ENCODE results near the gene CYTL1. TPM values are rescaled to one million over a fixed set of nuclear protein-coding genes. Genes with fewer than 3 reads are reported as not detected.

CYTL1 gene
- total and polyA plus RNA-seq, 2 of the 4 experiments (the other 2 are of a cell fraction) = 1.3 to 7.4 TPM

- Histone ChIP-seq H4K5ac (ENCODE audit: low read depth, low read length) (no peak overlapping the region), H3K23ac (ENCODE audit: low read depth, low read length) (no peak overlapping the region), H3K9me3 (ENCODE audit: control insufficient read depth, insufficient read depth, low read length) (no peaks in the 10 kb centered on the region), H3K9me1 (ENCODE audit: insufficient read depth, low read length) (peaks cover 4% of the 10 kb centered on the region; the same call in 1 of the 2 replicates), H2AK5ac (ENCODE audit: low read depth, low read length) (no peak overlapping the region), H3K56ac (ENCODE audit: extremely low read depth, insufficient read depth, low read length) (no peak overlapping the region), H3K4me2 (ENCODE audit: low read depth, low read length) (no peak overlapping the region), H3K4me3 (ENCODE audit: insufficient read depth, low read depth, low read length) (no peak overlapping the region), H3K4me1 (ENCODE audit: control insufficient read depth, insufficient read depth, low read length) (peaks cover 10% of the 10 kb centered on the region), H3K79me1 (ENCODE audit: low read depth in 1 of 2, low read length in 2 of 2) (no peaks in the 10 kb centered on the region), H2BK15ac (ENCODE audit: low read depth, low read length) (no peak overlapping the region), H2BK5ac (ENCODE audit: low read depth, low read length, poor library complexity, severe bottlenecking) (no peak overlapping the region), H3K27me3 (ENCODE audit: control insufficient read depth, insufficient read depth, low read length) (peaks cover 6% of the 10 kb centered on the region), H2AK9ac (replicated peaks; ENCODE audit: low read depth, low read length, poor library complexity) (no peak overlapping the region), H3K9ac (ENCODE audit: low read depth, low read length) (no peak overlapping the region), H4K20me1 (ENCODE audit: insufficient read depth, low read length) (no peaks in the 10 kb centered on the region), H4K8ac (ENCODE audit: low read depth in 2 of 2, low read length in 2 of 2) (no peak overlapping the region), H2AFZ (replicated peaks; ENCODE audit: low read length, poor library complexity) (no peak overlapping the region), H3K36me3 (ENCODE audit: control insufficient read depth, insufficient read depth, low read length) (no peaks in the 10 kb centered on the region), H4K91ac (ENCODE audit: insufficient read depth, low read depth, low read length) (no peak overlapping the region), H3K14ac (replicated peaks; ENCODE audit: low read depth, low read length) (no peak overlapping the region), H3K4ac (ENCODE audit: low read depth, low read length) (no peak overlapping the region), H2BK120ac (ENCODE audit: low read depth, low read length) (no peak overlapping the region), H2BK20ac (ENCODE audit: low read depth, low read length) (no peak overlapping the region), H3K18ac (ENCODE audit: low read depth, low read length) (no peak overlapping the region), H3K27ac (ENCODE audit: insufficient read depth, low read length) (no peak overlapping the region)
- in situ Hi-C loops (cut with MboI; ENCODE audit: low sequenced_read_pairs) = no loop called here
- BruUV-seq (replicated peaks) = no TSS peak
- ChIA-PET CTCF (no interaction called here), POLR2A (ENCODE audit: unreplicated experiment) (no interaction called here)
- dilution Hi-C loops (cut with HindIII; ENCODE audit: low sequenced_read_pairs, unreplicated experiment) = no loop called here
- intact Hi-C loops (cut with micrococcal nuclease) = no loop called here
- 40% methylated on average over 1 of the region's 10 CpGs; no CpG with 5 or more reads in 1 of the 2 experiments for WGBS, 2 experiments (ENCODE audit: extremely low coverage in 2 of 2, insufficient read length in 1 of 2)
- DNase-seq (no peak), ATAC-seq (ENCODE audit: low read depth) (no peak)
- TF ChIP-seq MAZ (IDR thresholded peaks at IDR 0.05; ENCODE audit: borderline replicate concordance, low read depth, low read length) (no peak), FOS (IDR thresholded peaks at IDR 0.05; ENCODE audit: low read depth, low read length) (no peak), BHLHE40 (IDR thresholded peaks at IDR 0.05; ENCODE audit: low read depth, low read length) (no peak), SMC3 (IDR thresholded peaks at IDR 0.05; ENCODE audit: low read depth, low read length) (no peak)
These were observed 31.6 kb downstream of the CYTL1 start for GRCh38 chr4:4987656-4988055.
